ENCODE data around the gene CUEDC1.
"Not testable (repeated sequence)": the region's sequence is repeated elsewhere in the genome, so short reads cannot be mapped to it uniquely, and the experiment has no call there.

Gene CUEDC1

DNA sequence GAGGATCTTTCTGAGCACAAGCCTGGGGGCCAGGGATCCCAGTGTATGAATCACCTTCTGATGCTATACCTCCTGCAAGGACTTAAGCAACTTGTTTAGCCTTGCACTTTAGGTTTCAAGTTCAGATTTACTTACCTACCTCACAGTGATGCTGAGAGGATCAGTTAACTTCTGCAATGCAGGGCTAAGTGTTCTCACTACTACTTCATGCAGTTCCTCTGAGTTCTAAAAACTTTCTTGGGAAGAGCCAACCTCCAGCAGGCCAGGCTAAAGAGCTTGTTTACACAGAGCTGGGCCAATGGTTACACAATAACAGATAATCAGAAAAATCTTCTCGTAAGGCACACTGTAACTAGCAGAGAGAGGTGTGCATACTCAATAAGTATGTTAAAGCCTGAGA lies 19.8 kb upstream of the CUEDC1 start:
- H3K36me3 ChIP-seq (replicated peaks; ENCODE audit: low read depth, low read length), result peaks cover 47% of the 10 kb centered on the region
- H3K4me2 ChIP-seq (ENCODE audit: low read length), result no peak overlapping the region
- H3K4me3 ChIP-seq (ENCODE audit: low read length), result no peak overlapping the region
- no peak overlapping the region for H2AFZ ChIP-seq (ENCODE audit: low read depth, low read length)
- no peaks in the 10 kb centered on the region for H3K27me3 ChIP-seq (ENCODE audit: low read depth, low read length)
- H3K9ac ChIP-seq (ENCODE audit: low read length), result no peak overlapping the region
- TF ChIP-seq EZH2phosphoT487 (IDR thresholded peaks at IDR 0.05; ENCODE audit: low read depth), result no peak
- TF ChIP-seq, protein P1, sequence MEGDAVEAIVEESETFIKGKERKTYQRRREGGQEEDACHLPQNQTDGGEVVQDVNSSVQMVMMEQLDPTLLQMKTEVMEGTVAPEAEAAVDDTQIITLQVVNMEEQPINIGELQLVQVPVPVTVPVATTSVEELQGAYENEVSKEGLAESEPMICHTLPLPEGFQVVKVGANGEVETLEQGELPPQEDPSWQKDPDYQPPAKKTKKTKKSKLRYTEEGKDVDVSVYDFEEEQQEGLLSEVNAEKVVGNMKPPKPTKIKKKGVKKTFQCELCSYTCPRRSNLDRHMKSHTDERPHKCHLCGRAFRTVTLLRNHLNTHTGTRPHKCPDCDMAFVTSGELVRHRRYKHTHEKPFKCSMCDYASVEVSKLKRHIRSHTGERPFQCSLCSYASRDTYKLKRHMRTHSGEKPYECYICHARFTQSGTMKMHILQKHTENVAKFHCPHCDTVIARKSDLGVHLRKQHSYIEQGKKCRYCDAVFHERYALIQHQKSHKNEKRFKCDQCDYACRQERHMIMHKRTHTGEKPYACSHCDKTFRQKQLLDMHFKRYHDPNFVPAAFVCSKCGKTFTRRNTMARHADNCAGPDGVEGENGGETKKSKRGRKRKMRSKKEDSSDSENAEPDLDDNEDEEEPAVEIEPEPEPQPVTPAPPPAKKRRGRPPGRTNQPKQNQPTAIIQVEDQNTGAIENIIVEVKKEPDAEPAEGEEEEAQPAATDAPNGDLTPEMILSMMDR (IDR thresholded peaks at IDR 0.05; ENCODE audit: low read depth, low read length), result no peak
- 0 out of 2 replicates have a peak, but pooled peaks cover 5% of the 10 kb centered on the region for H4K20me1 ChIP-seq (ENCODE audit: insufficient read depth, low read length)
- H3K27ac ChIP-seq (ENCODE audit: low read length), result no peak overlapping the region
- no peaks in the 10 kb centered on the region for H3K9me3 ChIP-seq (ENCODE audit: insufficient read depth, low read length)
- H3K4me1 ChIP-seq (ENCODE audit: low read length), result no peaks in the 10 kb centered on the region
- H3K79me2 ChIP-seq (ENCODE audit: low read length), result no peaks in the 10 kb centered on the region

- not testable (repeated sequence) for H2AFZ ChIP-seq (ENCODE audit: low read depth, low read length); H3K4me2 ChIP-seq (ENCODE audit: low read length); H3K4me1 ChIP-seq (ENCODE audit: low read length); H3K4me3 ChIP-seq (ENCODE audit: low read length); H3K79me2 ChIP-seq (ENCODE audit: low read length); H3K9me3 ChIP-seq (ENCODE audit: insufficient read depth, low read length); H4K20me1 ChIP-seq (ENCODE audit: insufficient read depth, low read length); H3K27me3 ChIP-seq (ENCODE audit: low read depth, low read length); H3K27ac ChIP-seq (ENCODE audit: low read length); H3K9ac ChIP-seq (ENCODE audit: low read length)
- H3K36me3 ChIP-seq (replicated peaks; ENCODE audit: low read depth, low read length), result peaks cover 44% of the 10 kb centered on the region
These were observed 19.0 kb upstream of the CUEDC1 start for GRCh38 chr17:57974053-57974824.

GRCh38 chr17:57972151-57972550 lies 16.9 kb upstream of the CUEDC1 start:
- H3K4me3 ChIP-seq (ENCODE audit: low read length), result no peak overlapping the region
- no peak overlapping the region for H3K27ac ChIP-seq (ENCODE audit: low read length)
- no peak overlapping the region for H3K4me2 ChIP-seq (ENCODE audit: low read length)
- H3K9ac ChIP-seq (ENCODE audit: low read length), result no peak overlapping the region
- TF ChIP-seq EZH2phosphoT487 (IDR thresholded peaks at IDR 0.05; ENCODE audit: low read depth), result no peak
- TF ChIP-seq, protein P1 (IDR thresholded peaks at IDR 0.05; ENCODE audit: low read depth, low read length), result no peak
- peaks cover 29% of the 10 kb centered on the region for H3K36me3 ChIP-seq (replicated peaks; ENCODE audit: low read depth, low read length)
- H3K4me1 ChIP-seq (ENCODE audit: low read length), result no peaks in the 10 kb centered on the region
- no peak overlapping the region for H2AFZ ChIP-seq (ENCODE audit: low read depth, low read length)
- no peaks in the 10 kb centered on the region for H3K79me2 ChIP-seq (ENCODE audit: low read length)
- 0 out of 2 replicates have a peak, but pooled peaks cover 5% of the 10 kb centered on the region for H4K20me1 ChIP-seq (ENCODE audit: insufficient read depth, low read length)
- no peaks in the 10 kb centered on the region for H3K9me3 ChIP-seq (ENCODE audit: insufficient read depth, low read length)
- peaks cover 4% of the 10 kb centered on the region; the same call in 1 of the 2 replicates for H3K27me3 ChIP-seq (ENCODE audit: low read depth, low read length)

GRCh38 chr17:57971572-57971971 lies 16.4 kb upstream of the CUEDC1 start:
- peaks cover 4% of the 10 kb centered on the region; the same call in 1 of the 2 replicates for H3K27me3 ChIP-seq (ENCODE audit: low read depth, low read length)
- H2AFZ ChIP-seq (ENCODE audit: low read depth, low read length), result no peak overlapping the region
- H3K36me3 ChIP-seq (replicated peaks; ENCODE audit: low read depth, low read length), result peaks cover 24% of the 10 kb centered on the region
- TF ChIP-seq EZH2phosphoT487 (IDR thresholded peaks at IDR 0.05; ENCODE audit: low read depth), result no peak
- TF ChIP-seq, protein P1 (IDR thresholded peaks at IDR 0.05; ENCODE audit: low read depth, low read length), result no peak
- no peaks in the 10 kb centered on the region for H3K79me2 ChIP-seq (ENCODE audit: low read length)
- 0 out of 2 replicates have a peak, but pooled peaks cover 5% of the 10 kb centered on the region for H4K20me1 ChIP-seq (ENCODE audit: insufficient read depth, low read length)
- H3K9me3 ChIP-seq (ENCODE audit: insufficient read depth, low read length), result no peaks in the 10 kb centered on the region
- H3K4me2 ChIP-seq (ENCODE audit: low read length), result no peak overlapping the region
- no peak overlapping the region for H3K4me3 ChIP-seq (ENCODE audit: low read length)
- H3K4me1 ChIP-seq (ENCODE audit: low read length), result no peaks in the 10 kb centered on the region
- no peak overlapping the region for H3K9ac ChIP-seq (ENCODE audit: low read length)
- no peak overlapping the region for H3K27ac ChIP-seq (ENCODE audit: low read length)

All from OCI-LY3 (cell line).